ENCODE data around the gene MRPL40.

DNA sequence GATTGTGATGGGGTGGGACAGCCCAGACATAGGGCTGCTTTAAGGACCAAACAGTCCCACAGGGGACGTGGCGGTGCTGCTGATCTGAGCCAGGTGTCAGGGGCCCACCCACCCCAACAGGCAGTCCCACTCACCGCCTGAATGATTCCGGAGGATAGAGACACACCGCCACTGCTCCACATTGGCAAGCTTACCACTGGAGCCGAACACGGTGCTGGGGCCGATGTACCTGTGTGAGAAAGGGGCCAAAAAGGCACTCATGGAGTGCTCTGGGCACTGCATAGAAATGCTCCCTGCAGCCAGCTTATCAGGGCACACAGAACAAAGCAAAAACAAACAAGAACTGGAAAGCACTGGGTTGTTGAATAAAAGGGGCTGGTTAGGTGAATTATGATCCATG is 26.7 kb upstream of the MRPL40 start:
- TF ChIP-seq, protein P1, sequence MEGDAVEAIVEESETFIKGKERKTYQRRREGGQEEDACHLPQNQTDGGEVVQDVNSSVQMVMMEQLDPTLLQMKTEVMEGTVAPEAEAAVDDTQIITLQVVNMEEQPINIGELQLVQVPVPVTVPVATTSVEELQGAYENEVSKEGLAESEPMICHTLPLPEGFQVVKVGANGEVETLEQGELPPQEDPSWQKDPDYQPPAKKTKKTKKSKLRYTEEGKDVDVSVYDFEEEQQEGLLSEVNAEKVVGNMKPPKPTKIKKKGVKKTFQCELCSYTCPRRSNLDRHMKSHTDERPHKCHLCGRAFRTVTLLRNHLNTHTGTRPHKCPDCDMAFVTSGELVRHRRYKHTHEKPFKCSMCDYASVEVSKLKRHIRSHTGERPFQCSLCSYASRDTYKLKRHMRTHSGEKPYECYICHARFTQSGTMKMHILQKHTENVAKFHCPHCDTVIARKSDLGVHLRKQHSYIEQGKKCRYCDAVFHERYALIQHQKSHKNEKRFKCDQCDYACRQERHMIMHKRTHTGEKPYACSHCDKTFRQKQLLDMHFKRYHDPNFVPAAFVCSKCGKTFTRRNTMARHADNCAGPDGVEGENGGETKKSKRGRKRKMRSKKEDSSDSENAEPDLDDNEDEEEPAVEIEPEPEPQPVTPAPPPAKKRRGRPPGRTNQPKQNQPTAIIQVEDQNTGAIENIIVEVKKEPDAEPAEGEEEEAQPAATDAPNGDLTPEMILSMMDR (IDR thresholded peaks at IDR 0.05), result no peak
- TF ChIP-seq EZH2 (IDR thresholded peaks at IDR 0.05; ENCODE audit: borderline replicate concordance, insufficient read depth, low read depth, low read length, poor library complexity, severe bottlenecking), result no peak
